AG10803 (cell line): Measurements from ENCODE around the gene TUBG2.
A peak's percentile ranks its signal among the peaks of the same experiment; 100 is the strongest.
"Not testable (repeated sequence)": the region's sequence is repeated elsewhere in the genome, so short reads cannot be mapped to it uniquely, and the experiment has no call there.

Experiments used
- DNase-seq: peaks from one replicate; pipeline ENCODE4 v3.0.0; 2010; ENCODE audit warnings: low read depth
- H3K4me3 ChIP-seq: 2 replicates; pipeline ENCODE4 v1.5.1; 2011; ENCODE audit warnings: mild to moderate bottlenecking, low read length, control low read depth
- CTCF ChIP-seq: conservative IDR thresholded peaks from 2 replicates; pipeline ENCODE4 v1.5.1; 2011; ENCODE audit warnings: mild to moderate bottlenecking, low read length, control low read depth, inconsistent platforms

The TUBG2 gene

GRCh38 chr17:42659079-42659931, at the start of gene TUBG2:
Gene TUBG2, plus strand, starts transcription at chr17:42659284. Its CDS starts 220 bp downstream, at chr17:42659504.
- peak; percentile 84 for DNase-seq
- TF ChIP-seq CTCF = no peak
- peak within 1 kb of the TSS; percentile 82 for H3K4me3 ChIP-seq

- peak overlapping the region; percentile 90 for H3K4me3 ChIP-seq
- not testable (repeated sequence) for DNase-seq
Measured at GRCh38 chr17:42609814-42610801, 49.0 kb upstream of the TUBG2 start.

- DNase-seq = no peak
- no peak for TF ChIP-seq CTCF
- H3K4me3 ChIP-seq = no peak overlapping the region
Measured at GRCh38 chr17:42612013-42612412, 47.1 kb upstream of the TUBG2 start.

GRCh38 chr17:42613699-42614295, 45.3 kb upstream of the TUBG2 start:
- no peak for TF ChIP-seq CTCF
- no peak for DNase-seq
- H3K4me3 ChIP-seq = no peak overlapping the region

- no peak for TF ChIP-seq CTCF
- no peak overlapping the region for H3K4me3 ChIP-seq
- DNase-seq = no peak
Measured at GRCh38 chr17:42617956-42618431, 41.1 kb upstream of the TUBG2 start.

GRCh38 chr17:42618442-42619150, 40.5 kb upstream of the TUBG2 start:
- no peak overlapping the region for H3K4me3 ChIP-seq
- TF ChIP-seq CTCF = no peak
- DNase-seq = no peak

GRCh38 chr17:42621987-42622386, 37.1 kb upstream of the TUBG2 start:
- not testable (repeated sequence) for DNase-seq

More at GRCh38 chr17:42621987-42622386, 37.1 kb upstream of the TUBG2 start:
- not testable (repeated sequence) for H3K4me3 ChIP-seq
